A549 (cell line): Measurements from ENCODE around the gene TBC1D22A.

Experiments used
- CHD4 ChIP-seq: fragments of 200-600 bp; sonication (generic); IDR thresholded peaks from 2 replicates; pipeline ENCODE4 v1.6.1; 2016; ENCODE audit warnings: antibody characterized with exemption, mild to moderate bottlenecking, borderline replicate concordance
- CTCF ChIP-seq: fragments of >200 bp; sonication (Bioruptor Twin); formaldehyde crosslinking; IDR thresholded peaks from 3 replicates; pipeline ENCODE4 v1.5.1; 2016
- EHMT2 ChIP-seq: fragments of 200-600 bp; sonication (generic); IDR thresholded peaks from 2 replicates; pipeline ENCODE4 v1.6.1; 2016; ENCODE audit warnings: antibody characterized with exemption, low read depth, mild to moderate bottlenecking, moderate library complexity
- FOSL2 ChIP-seq, 2 experiments: fragments of 450-650 bp in 1 of 2; fragments of >200 bp in 1 of 2; sonication (Bioruptor Twin) in 1 of 2; formaldehyde crosslinking; IDR thresholded peaks; 2 replicates each; pipeline versions ENCODE4 v1.5.0 to v1.6.1; 2016 to 2020; ENCODE audit warnings: mild to moderate bottlenecking in 1 of 2, moderate library complexity in 1 of 2
- HES2 ChIP-seq: fragments of >200 bp; sonication (Bioruptor Twin); formaldehyde crosslinking; IDR thresholded peaks from 2 replicates; pipeline ENCODE4 v1.6.1; 2016
- JUNB ChIP-seq: fragments of >200 bp; sonication (Bioruptor Twin); formaldehyde crosslinking; IDR thresholded peaks from 2 replicates; pipeline ENCODE4 v1.6.1; 2016
- KDM5A ChIP-seq: fragments of 200-600 bp; sonication (generic); IDR thresholded peaks from 2 replicates; pipeline ENCODE4 v1.6.1; 2016; ENCODE audit warnings: antibody characterized with exemption, mild to moderate bottlenecking
- MAFK ChIP-seq: fragments of 450-650 bp; IDR thresholded peaks from 2 replicates; pipeline ENCODE4 v1.6.1; 2014; ENCODE audit not compliant: partially characterized antibody
- MAZ ChIP-seq: fragments of 150-350 bp; IDR thresholded peaks from 2 replicates; pipeline ENCODE4 v1.6.1; 2014; ENCODE audit warnings: antibody characterized with exemption, low read depth, low read length, borderline replicate concordance
- POLR2AphosphoS2 ChIP-seq: conservative IDR thresholded peaks from 2 replicates; pipeline ENCODE4 v1.6.1; 2012; ENCODE audit warnings: low read length, improper control_type of control experiment, inconsistent platforms
- RCOR1 ChIP-seq: fragments of 150-350 bp; IDR thresholded peaks from 2 replicates; pipeline ENCODE4 v1.6.1; 2014; ENCODE audit warnings: antibody characterized with exemption, low read length, low read depth
- RFX5 ChIP-seq: fragments of 450-650 bp; IDR thresholded peaks from 2 replicates; pipeline ENCODE4 v1.7.1; 2014; ENCODE audit warnings: antibody characterized with exemption, mild to moderate bottlenecking, moderate library complexity
- ZSCAN20 ChIP-seq: fragments of 250-450 bp; sonication (Bioruptor Pico); IDR thresholded peaks from 2 replicates; pipeline ENCODE4 v1.8.0; 2022; ENCODE audit warnings: mild to moderate bottlenecking, moderate library complexity

- TF ChIP-seq CTCF, result no peak
- no peak for TF ChIP-seq EHMT2
- TF ChIP-seq CHD4, result no peak
- TF ChIP-seq JUNB, result no peak
- no peak for TF ChIP-seq POLR2AphosphoS2
- no peak for TF ChIP-seq HES2
- TF ChIP-seq FOSL2 (IDR thresholded peaks at IDR 0.05), result no peak
- no peak for TF ChIP-seq FOSL2 (CRISPR knock-in tag; IDR thresholded peaks at IDR 0.05)
- TF ChIP-seq RFX5, result no peak
- no peak for TF ChIP-seq KDM5A
- TF ChIP-seq MAFK, result no peak
- no peak for TF ChIP-seq ZSCAN20 (CRISPR knock-in tag)
- no peak for TF ChIP-seq RCOR1
- no peak for TF ChIP-seq MAZ
These were observed 170.8 kb downstream of the TBC1D22A start for GRCh38 chr22:46933040-46933930.
